ENCODE data around the gene TBC1D13. TPM values are rescaled to one million over a fixed set of nuclear protein-coding genes. Genes with fewer than 3 reads are reported as not detected.
A peak's percentile ranks its signal among the peaks of the same experiment; 100 is the strongest.

TBC1D13 gene
- total and polyA plus RNA-seq, 9 of the 15 experiments (the other 6 are each of a cell fraction or from before 2014, with no cell fraction given) = 2.3 to 28.7 (median 11.4) TPM

GRCh38 chr9:128818839-128819715, 32.0 kb downstream of the TBC1D13 start (continued):
- no peak for TF ChIP-seq ZBTB40 (IDR thresholded peaks at IDR 0.05)
- TF ChIP-seq ZBTB40 (CRISPR knock-in tag; IDR thresholded peaks at IDR 0.05) = no peak
- no peak for TF ChIP-seq ZBTB26 (CRISPR knock-in tag; IDR thresholded peaks at IDR 0.05)
- TF ChIP-seq RAD21 (CRISPR knock-in tag; conservative IDR thresholded peaks at IDR 0.05 in 1 of 2, IDR thresholded peaks at IDR 0.05 in 1 of 2) = peak in 1 of 2 experiments; percentile 18; a peak in 1 of 4 replicates
- no peak for TF ChIP-seq EZH2 (IDR thresholded peaks at IDR 0.05; ENCODE audit: borderline replicate concordance, low read depth, low read length)
- no peak for TF ChIP-seq ZNF444 (CRISPR knock-in tag; IDR thresholded peaks at IDR 0.05)
- no peak for TF ChIP-seq GATAD2B (IDR thresholded peaks at IDR 0.05; ENCODE audit: borderline replicate concordance)
- TF ChIP-seq SMAD4 (CRISPR knock-in tag; conservative IDR thresholded peaks at IDR 0.05) = no peak; the same call in 1 of the 2 replicates
- TF ChIP-seq JUNB (CRISPR knock-in tag; conservative IDR thresholded peaks at IDR 0.05) = no peak
- TF ChIP-seq KLF16 (IDR thresholded peaks at IDR 0.05) = no peak
- TF ChIP-seq ZHX1 (conservative IDR thresholded peaks at IDR 0.05; ENCODE audit: low read length) = no peak
- TF ChIP-seq NR4A1 (CRISPR knock-in tag; IDR thresholded peaks at IDR 0.05) = no peak
- TF ChIP-seq NR4A1 (tag; IDR thresholded peaks at IDR 0.05) = no peak
- TF ChIP-seq RFX5 (IDR thresholded peaks at IDR 0.05; ENCODE audit: low read depth, low read length) = no peak
- no peak for TF ChIP-seq MCM2 (IDR thresholded peaks at IDR 0.05; ENCODE audit: low read depth)
